ENCODE results near the gene MRPL52.

MRPL52 gene

GRCh38 chr14:22875003-22875747 is 45.5 kb downstream of the MRPL52 start:
- Histone ChIP-seq H3K79me2 (ENCODE audit: control insufficient read depth, insufficient read depth, low read length, unreplicated experiment) (peaks cover 16% of the 10 kb centered on the region), H2AFZ (ENCODE audit: low read length, unreplicated experiment) (no peak overlapping the region), H3K4me3 (ENCODE audit: low read depth, low read length) (no peak overlapping the region), H3K27me3 (ENCODE audit: insufficient read depth, low read length) (no peaks in the 10 kb centered on the region), H3K27ac (ENCODE audit: low read depth, low read length) (no peak overlapping the region), H3K4me1 (ENCODE audit: control insufficient read depth, insufficient read depth, low read length, unreplicated experiment) (peaks cover 10% of the 10 kb centered on the region), H3K36me3 (ENCODE audit: insufficient read depth, low read length) (peaks cover 15% of the 10 kb centered on the region; the same call in 1 of the 2 replicates)

- Histone ChIP-seq H3K36me3 (ENCODE audit: insufficient read depth, low read length) (peaks cover 15% of the 10 kb centered on the region; the same call in 1 of the 2 replicates), H3K4me1 (ENCODE audit: control insufficient read depth, insufficient read depth, low read length, unreplicated experiment) (peaks cover 5% of the 10 kb centered on the region), H3K27me3 (ENCODE audit: insufficient read depth, low read length) (no peaks in the 10 kb centered on the region), H3K27ac (ENCODE audit: low read depth, low read length) (no peak overlapping the region), H3K79me2 (ENCODE audit: control insufficient read depth, insufficient read depth, low read length, unreplicated experiment) (peaks cover 16% of the 10 kb centered on the region), H3K4me3 (ENCODE audit: low read depth, low read length) (no peak overlapping the region), H2AFZ (ENCODE audit: low read length, unreplicated experiment) (no peak overlapping the region)
These were observed 46.1 kb downstream of the MRPL52 start for GRCh38 chr14:22875748-22876319.

- no peaks in the 10 kb centered on the region for H3K27me3 ChIP-seq (ENCODE audit: insufficient read depth, low read length)
- H3K4me1 ChIP-seq (ENCODE audit: control insufficient read depth, insufficient read depth, low read length, unreplicated experiment): peaks cover 4% of the 10 kb centered on the region
- no peak overlapping the region for H2AFZ ChIP-seq (ENCODE audit: low read length, unreplicated experiment)
- peaks cover 16% of the 10 kb centered on the region for H3K79me2 ChIP-seq (ENCODE audit: control insufficient read depth, insufficient read depth, low read length, unreplicated experiment)
- H3K27ac ChIP-seq (ENCODE audit: low read depth, low read length): no peak overlapping the region
- H3K36me3 ChIP-seq (ENCODE audit: insufficient read depth, low read length): peaks cover 15% of the 10 kb centered on the region; the same call in 1 of the 2 replicates
- H3K4me3 ChIP-seq (ENCODE audit: low read depth, low read length): no peak overlapping the region
These were observed 47.4 kb downstream of the MRPL52 start for GRCh38 chr14:22877000-22877501.

- Histone ChIP-seq H2AFZ (ENCODE audit: low read length, unreplicated experiment) (no peak overlapping the region), H3K27me3 (ENCODE audit: insufficient read depth, low read length) (no peaks in the 10 kb centered on the region), H3K4me1 (ENCODE audit: control insufficient read depth, insufficient read depth, low read length, unreplicated experiment) (peaks cover 6% of the 10 kb centered on the region), H3K36me3 (ENCODE audit: insufficient read depth, low read length) (peaks cover 15% of the 10 kb centered on the region; the same call in 1 of the 2 replicates), H3K4me3 (ENCODE audit: low read depth, low read length) (no peak overlapping the region), H3K27ac (ENCODE audit: low read depth, low read length) (no peak overlapping the region), H3K79me2 (ENCODE audit: control insufficient read depth, insufficient read depth, low read length, unreplicated experiment) (peaks cover 8% of the 10 kb centered on the region)
These were observed 48.9 kb downstream of the MRPL52 start for GRCh38 chr14:22878271-22879246.

GRCh38 chr14:22882064-22882463 is 52.4 kb downstream of the MRPL52 start:
- Histone ChIP-seq H3K4me3 (ENCODE audit: low read depth, low read length) (no peak overlapping the region), H3K79me2 (ENCODE audit: control insufficient read depth, insufficient read depth, low read length, unreplicated experiment) (no peaks in the 10 kb centered on the region), H3K27ac (ENCODE audit: low read depth, low read length) (no peak overlapping the region)

GRCh38 chr14:22882529-22883172 is 53.0 kb downstream of the MRPL52 start:
- peaks cover 2% of the 10 kb centered on the region; the same call in 1 of the 2 replicates for H3K36me3 ChIP-seq (ENCODE audit: insufficient read depth, low read length)
- H2AFZ ChIP-seq (ENCODE audit: low read length, unreplicated experiment): no peak overlapping the region
- H3K79me2 ChIP-seq (ENCODE audit: control insufficient read depth, insufficient read depth, low read length, unreplicated experiment): no peaks in the 10 kb centered on the region
- H3K4me1 ChIP-seq (ENCODE audit: control insufficient read depth, insufficient read depth, low read length, unreplicated experiment): peaks cover 9% of the 10 kb centered on the region
- H3K4me3 ChIP-seq (ENCODE audit: low read depth, low read length): no peak overlapping the region
- no peaks in the 10 kb centered on the region for H3K27me3 ChIP-seq (ENCODE audit: insufficient read depth, low read length)
- H3K27ac ChIP-seq (ENCODE audit: low read depth, low read length): no peak overlapping the region

More at GRCh38 chr14:22882064-22882463, 52.4 kb downstream of the MRPL52 start:
- no peaks in the 10 kb centered on the region for H3K27me3 ChIP-seq (ENCODE audit: insufficient read depth, low read length)
- no peak overlapping the region for H2AFZ ChIP-seq (ENCODE audit: low read length, unreplicated experiment)
- H3K36me3 ChIP-seq (ENCODE audit: insufficient read depth, low read length): peaks cover 2% of the 10 kb centered on the region; the same call in 1 of the 2 replicates
- peaks cover 9% of the 10 kb centered on the region for H3K4me1 ChIP-seq (ENCODE audit: control insufficient read depth, insufficient read depth, low read length, unreplicated experiment)

GRCh38 chr14:22883173-22883976 is 53.7 kb downstream of the MRPL52 start, which contains the start of gene REM2:
Gene REM2 (plus strand): TSS chr14:22883222. CDS start chr14:22883288, 66 bp downstream.
- no peak within 1 kb of the TSS for H2AFZ ChIP-seq (ENCODE audit: low read length, unreplicated experiment)

GRCh38 chr14:22884076-22884737 is 54.5 kb downstream of the MRPL52 start:
- peaks cover 16% of the 10 kb centered on the region for H3K4me1 ChIP-seq (ENCODE audit: control insufficient read depth, insufficient read depth, low read length, unreplicated experiment)
- H3K27me3 ChIP-seq (ENCODE audit: insufficient read depth, low read length): no peaks in the 10 kb centered on the region
- no peak overlapping the region for H3K27ac ChIP-seq (ENCODE audit: low read depth, low read length)
- H3K36me3 ChIP-seq (ENCODE audit: insufficient read depth, low read length): no peaks in the 10 kb centered on the region
- no peaks in the 10 kb centered on the region for H3K79me2 ChIP-seq (ENCODE audit: control insufficient read depth, insufficient read depth, low read length, unreplicated experiment)
- H2AFZ ChIP-seq (ENCODE audit: low read length, unreplicated experiment): no peak overlapping the region
- no peak overlapping the region for H3K4me3 ChIP-seq (ENCODE audit: low read depth, low read length)

More at GRCh38 chr14:22883173-22883976, 53.7 kb downstream of the MRPL52 start, which contains the start of gene REM2:
- Histone ChIP-seq H3K79me2 (ENCODE audit: control insufficient read depth, insufficient read depth, low read length, unreplicated experiment) (no peaks in the 10 kb centered on the region), H3K27ac (ENCODE audit: low read depth, low read length) (no peak within 1 kb of the TSS), H3K4me3 (ENCODE audit: low read depth, low read length) (no peak within 1 kb of the TSS), H3K36me3 (ENCODE audit: insufficient read depth, low read length) (peaks cover 1% of the 10 kb centered on the region; the same call in 1 of the 2 replicates), H3K27me3 (ENCODE audit: insufficient read depth, low read length) (no peaks in the 10 kb centered on the region), H3K4me1 (ENCODE audit: control insufficient read depth, insufficient read depth, low read length, unreplicated experiment) (peaks cover 16% of the 10 kb centered on the region)

Measured in ACC112 (cell line).